ENCODE measurements around the gene TBXAS1. TPM values are rescaled to one million over a fixed set of nuclear protein-coding genes. Genes with fewer than 3 reads are reported as not detected.
A peak's percentile ranks its signal among the peaks of the same experiment; 100 is the strongest.

Gene TBXAS1
- total RNA-seq, 3 donors from 2014 or later (not counting 1 experiment from before 2014, with no cell fraction given): 72.7 to 110 (median 88.7) TPM

DNA sequence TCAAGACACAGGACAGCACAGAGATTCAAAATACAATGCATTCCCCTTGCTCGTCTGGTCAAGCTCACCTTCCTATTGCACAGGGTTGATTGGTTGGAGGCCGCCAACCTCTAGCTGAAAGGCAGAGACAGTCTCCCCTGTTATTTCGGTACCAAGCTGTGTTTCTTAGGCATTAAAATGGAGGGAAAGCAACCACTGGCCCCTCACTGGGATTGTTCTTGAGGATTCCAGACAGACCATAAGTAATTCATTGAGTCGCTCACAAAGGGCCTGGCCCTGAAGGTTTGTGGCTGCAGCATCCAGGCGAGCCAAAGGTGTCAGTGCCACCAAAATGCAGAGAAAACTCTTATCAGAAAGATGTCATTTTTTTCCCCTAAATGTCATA, 152.4 kb downstream of the TBXAS1 start:
- Histone ChIP-seq H3K36me3 (ENCODE audit: control insufficient read depth, insufficient read depth, low read length) (no peaks in the 10 kb centered on the region), H3K27ac (ENCODE audit: low read length) (no peak overlapping the region), H3K4me3 (ENCODE audit: low read length) (no peak overlapping the region), H3K9me3 (ENCODE audit: control insufficient read depth, insufficient read depth, low read length) (no peaks in the 10 kb centered on the region), H3K27me3 (ENCODE audit: control insufficient read depth, insufficient read depth, low read length) (no peaks in the 10 kb centered on the region), H3K4me1 (ENCODE audit: control insufficient read depth, insufficient read depth, low read length) (peaks cover 15% of the 10 kb centered on the region)
- intact Hi-C loops (cut with micrococcal nuclease): loop anchor here (2.0 kb wide), 1 partner anchor 205 kb away; the partner anchor contains the start of gene HIPK2
- no peak for DNase-seq
- peak overlapping the region; percentile 25 for H3K4me3 Mint-ChIP-seq
- H3K27ac Mint-ChIP-seq: peak overlapping the region; percentile 89 to 92
- no peaks in the 10 kb centered on the region for H3K36me3 Mint-ChIP-seq
- 93% methylated on average over 5 of the region's 5 CpGs for WGBS (ENCODE audit: insufficient coverage)
- H3K9me3 Mint-ChIP-seq: no peaks in the 10 kb centered on the region
- TF ChIP-seq, protein P1, sequence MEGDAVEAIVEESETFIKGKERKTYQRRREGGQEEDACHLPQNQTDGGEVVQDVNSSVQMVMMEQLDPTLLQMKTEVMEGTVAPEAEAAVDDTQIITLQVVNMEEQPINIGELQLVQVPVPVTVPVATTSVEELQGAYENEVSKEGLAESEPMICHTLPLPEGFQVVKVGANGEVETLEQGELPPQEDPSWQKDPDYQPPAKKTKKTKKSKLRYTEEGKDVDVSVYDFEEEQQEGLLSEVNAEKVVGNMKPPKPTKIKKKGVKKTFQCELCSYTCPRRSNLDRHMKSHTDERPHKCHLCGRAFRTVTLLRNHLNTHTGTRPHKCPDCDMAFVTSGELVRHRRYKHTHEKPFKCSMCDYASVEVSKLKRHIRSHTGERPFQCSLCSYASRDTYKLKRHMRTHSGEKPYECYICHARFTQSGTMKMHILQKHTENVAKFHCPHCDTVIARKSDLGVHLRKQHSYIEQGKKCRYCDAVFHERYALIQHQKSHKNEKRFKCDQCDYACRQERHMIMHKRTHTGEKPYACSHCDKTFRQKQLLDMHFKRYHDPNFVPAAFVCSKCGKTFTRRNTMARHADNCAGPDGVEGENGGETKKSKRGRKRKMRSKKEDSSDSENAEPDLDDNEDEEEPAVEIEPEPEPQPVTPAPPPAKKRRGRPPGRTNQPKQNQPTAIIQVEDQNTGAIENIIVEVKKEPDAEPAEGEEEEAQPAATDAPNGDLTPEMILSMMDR (IDR thresholded peaks at IDR 0.05): no peak
- H3K4me1 Mint-ChIP-seq: peaks cover 13 to 14% of the 10 kb centered on the region in 2 donors
- H3K27me3 Mint-ChIP-seq (ENCODE audit: low read depth in 2 of 2): no peaks in the 10 kb centered on the region
- no peak for ATAC-seq

DNA sequence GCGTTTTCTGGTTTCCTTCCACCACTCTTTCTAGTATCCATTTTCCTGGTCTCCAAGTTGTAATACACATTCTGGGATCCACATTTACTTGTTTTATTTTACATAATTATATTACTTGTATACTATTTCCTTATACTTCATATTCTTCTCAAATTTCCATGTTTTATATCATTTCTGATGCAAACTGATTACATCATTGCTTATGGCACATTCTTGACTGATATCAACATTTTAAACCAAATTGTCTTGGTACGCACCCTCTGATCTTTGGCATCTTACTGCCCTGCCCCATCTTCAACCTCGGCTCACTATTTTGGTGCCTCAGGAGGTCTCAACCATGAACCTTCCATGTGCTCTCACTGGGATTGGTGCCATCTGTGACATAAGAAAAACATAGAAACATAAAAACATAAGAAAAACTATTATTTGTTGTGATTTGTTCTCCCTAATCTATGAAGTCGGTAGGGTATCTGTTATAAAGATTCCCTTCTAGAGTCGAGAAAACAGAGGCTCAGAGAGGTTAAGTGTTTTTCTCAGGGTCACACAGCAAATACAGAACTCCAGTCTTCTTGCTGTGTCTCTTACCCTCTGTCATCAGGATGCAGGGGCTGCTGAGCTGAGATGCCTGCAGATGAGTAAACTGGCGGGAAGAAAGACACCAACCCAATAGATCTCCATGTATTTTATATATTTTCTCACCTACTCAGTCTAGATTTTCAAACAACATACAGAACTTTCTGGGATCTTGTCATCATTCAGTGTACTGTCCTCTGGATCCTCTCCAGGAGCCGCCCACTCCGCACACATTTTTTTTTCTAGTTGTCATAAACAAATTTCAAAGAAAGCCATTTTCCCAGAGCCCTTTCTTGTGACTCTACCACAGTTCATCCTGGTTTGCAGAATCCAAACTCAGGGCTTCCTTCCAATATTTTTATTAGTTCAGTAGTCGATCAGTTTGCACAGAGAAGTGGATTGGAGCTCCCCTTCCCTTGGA, 154.2 kb downstream of the TBXAS1 start:
- Histone ChIP-seq H3K36me3 (ENCODE audit: control insufficient read depth, insufficient read depth, low read length) (no peaks in the 10 kb centered on the region), H3K4me1 (ENCODE audit: control insufficient read depth, insufficient read depth, low read length) (peaks cover 15% of the 10 kb centered on the region), H3K27ac (ENCODE audit: low read length) (no peak overlapping the region), H3K4me3 (ENCODE audit: low read length) (no peak overlapping the region), H3K9me3 (ENCODE audit: control insufficient read depth, insufficient read depth, low read length) (no peaks in the 10 kb centered on the region), H3K27me3 (ENCODE audit: control insufficient read depth, insufficient read depth, low read length) (no peaks in the 10 kb centered on the region)
- Mint-ChIP-seq H3K27ac (peak overlapping the region in 1 of 2 donors; percentile 5), H3K36me3 (no peaks in the 10 kb centered on the region), H3K4me3 (no peak overlapping the region), H3K4me1 (peaks cover 13 to 14% of the 10 kb centered on the region in 2 donors), H3K27me3 (ENCODE audit: low read depth in 2 of 2) (no peaks in the 10 kb centered on the region), H3K9me3 (no peaks in the 10 kb centered on the region)
- 95% methylated on average over 9 of the region's 9 CpGs for WGBS (ENCODE audit: insufficient coverage)
- no peak for ATAC-seq
- intact Hi-C loops (cut with micrococcal nuclease): no loop called here
- DNase-seq: no peak
- TF ChIP-seq, protein P1 (IDR thresholded peaks at IDR 0.05): no peak

DNA sequence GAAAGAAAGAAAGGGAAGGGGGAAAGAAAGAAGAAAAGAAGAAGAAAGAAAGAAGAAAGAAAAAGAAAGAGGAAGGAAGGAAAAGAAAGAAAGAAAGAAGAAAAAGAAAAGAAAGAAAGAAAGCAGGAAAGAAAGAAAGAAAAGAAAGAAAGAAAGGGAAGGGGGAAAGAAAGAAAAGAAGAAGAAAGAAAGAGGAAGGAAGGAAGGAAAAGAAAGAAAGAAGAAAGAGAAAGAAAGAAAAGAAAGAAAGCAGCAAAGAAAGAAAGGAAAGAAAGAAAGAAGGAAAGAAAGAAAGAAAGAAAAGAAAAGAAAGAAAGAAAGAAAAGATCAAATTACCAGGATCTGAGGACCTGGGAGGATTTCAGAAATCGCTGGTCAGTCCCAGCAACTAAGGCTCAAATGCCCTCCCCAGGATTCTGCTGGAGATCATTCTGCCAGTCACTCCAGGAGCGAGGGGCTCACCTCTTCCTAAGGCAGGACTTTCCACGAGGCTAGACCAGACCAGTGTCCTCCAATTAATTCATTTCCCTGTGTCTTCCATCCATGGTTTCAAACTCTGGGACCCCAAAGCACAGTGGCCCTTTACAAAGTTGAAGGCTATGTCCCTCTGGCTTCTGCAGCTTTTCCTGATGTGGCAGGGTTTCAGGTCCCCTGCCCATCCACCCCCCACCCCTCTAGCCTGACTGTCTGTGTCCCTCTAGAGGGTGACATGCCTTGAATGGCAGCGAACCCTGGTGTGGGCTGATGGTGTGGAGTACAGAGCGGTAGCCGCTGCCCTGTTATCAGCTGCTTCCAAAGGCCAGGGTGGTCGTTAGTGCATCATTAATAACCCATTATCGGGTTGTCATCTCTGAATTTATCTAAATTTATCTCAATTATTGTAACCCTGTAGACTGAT, 155.8 kb downstream of the TBXAS1 start:
- no peak for ATAC-seq
- Mint-ChIP-seq H3K27me3 (ENCODE audit: low read depth in 2 of 2) (no peaks in the 10 kb centered on the region), H3K4me1 (peaks cover 12 to 24% of the 10 kb centered on the region in 2 donors), H3K4me3 (no peak overlapping the region), H3K36me3 (no peaks in the 10 kb centered on the region), H3K9me3 (no peaks in the 10 kb centered on the region), H3K27ac (peak overlapping the region; percentile 5 to 16)
- H3K36me3 ChIP-seq (ENCODE audit: control insufficient read depth, insufficient read depth, low read length): no peaks in the 10 kb centered on the region
- H3K4me1 ChIP-seq (ENCODE audit: control insufficient read depth, insufficient read depth, low read length): peaks cover 15% of the 10 kb centered on the region
- TF ChIP-seq, protein P1 (IDR thresholded peaks at IDR 0.05): no peak
- 89% methylated on average over 8 of the region's 8 CpGs for WGBS (ENCODE audit: insufficient coverage)
- intact Hi-C loops (cut with micrococcal nuclease): no loop called here
- no peaks in the 10 kb centered on the region for H3K27me3 ChIP-seq (ENCODE audit: control insufficient read depth, insufficient read depth, low read length)
- no peaks in the 10 kb centered on the region for H3K9me3 ChIP-seq (ENCODE audit: control insufficient read depth, insufficient read depth, low read length)
- H3K4me3 ChIP-seq (ENCODE audit: low read length): no peak overlapping the region
- no peak for DNase-seq
- no peak overlapping the region for H3K27ac ChIP-seq (ENCODE audit: low read length)

Data from natural killer cell (primary cell).